ENCODE results near the gene TERC.

The TERC gene

GRCh38 chr3:169764312-169764881 is 463 bp downstream of the TERC start:
- no peaks in the 10 kb centered on the region for H3K27me3 ChIP-seq (ENCODE audit: control insufficient read depth, insufficient read depth, low read length)
- peak overlapping the region; percentile 98 for H3K9ac ChIP-seq (ENCODE audit: low read depth, low read length)
- H3K4me2 ChIP-seq (ENCODE audit: low read length) = peak overlapping the region; percentile 95
- no peaks in the 10 kb centered on the region for H3K9me3 ChIP-seq (replicated peaks; ENCODE audit: low read length)
- H3K36me3 ChIP-seq (ENCODE audit: insufficient read depth, low read length) = no peaks in the 10 kb centered on the region
- peak overlapping the region; percentile 79 for H3K4me3 ChIP-seq (ENCODE audit: low read length)
- peaks cover 4% of the 10 kb centered on the region for H3K4me1 ChIP-seq (ENCODE audit: control insufficient read depth, insufficient read depth, low read length)

GRCh38 chr3:169760479-169760878 is 4.4 kb downstream of the TERC start:
- no peaks in the 10 kb centered on the region for H3K27me3 ChIP-seq (ENCODE audit: control insufficient read depth, insufficient read depth, low read length)
- no peaks in the 10 kb centered on the region for H3K36me3 ChIP-seq (ENCODE audit: insufficient read depth, low read length)
- H3K4me2 ChIP-seq (ENCODE audit: low read length) = no peak overlapping the region
- H3K9me3 ChIP-seq (replicated peaks; ENCODE audit: low read length) = no peaks in the 10 kb centered on the region
- H3K4me3 ChIP-seq (ENCODE audit: low read length) = no peak overlapping the region
- H3K4me1 ChIP-seq (ENCODE audit: control insufficient read depth, insufficient read depth, low read length) = peaks cover 4% of the 10 kb centered on the region
- no peak overlapping the region for H3K9ac ChIP-seq (ENCODE audit: low read depth, low read length)

GRCh38 chr3:169759256-169759655 is 5.6 kb downstream of the TERC start:
- H3K4me3 ChIP-seq (ENCODE audit: low read length) = no peak overlapping the region
- H3K4me2 ChIP-seq (ENCODE audit: low read length) = no peak overlapping the region
- H3K4me1 ChIP-seq (ENCODE audit: control insufficient read depth, insufficient read depth, low read length) = no peaks in the 10 kb centered on the region
- H3K9ac ChIP-seq (ENCODE audit: low read depth, low read length) = no peak overlapping the region
- no peaks in the 10 kb centered on the region for H3K27me3 ChIP-seq (ENCODE audit: control insufficient read depth, insufficient read depth, low read length)
- H3K36me3 ChIP-seq (ENCODE audit: insufficient read depth, low read length) = no peaks in the 10 kb centered on the region
- no peaks in the 10 kb centered on the region for H3K9me3 ChIP-seq (replicated peaks; ENCODE audit: low read length)

GRCh38 chr3:169758359-169758994 is 6.4 kb downstream of the TERC start:
- H3K9ac ChIP-seq (ENCODE audit: low read depth, low read length) = no peak overlapping the region
- H3K4me3 ChIP-seq (ENCODE audit: low read length) = no peak overlapping the region
- H3K27me3 ChIP-seq (ENCODE audit: control insufficient read depth, insufficient read depth, low read length) = peaks cover 4% of the 10 kb centered on the region
- no peaks in the 10 kb centered on the region for H3K36me3 ChIP-seq (ENCODE audit: insufficient read depth, low read length)
- H3K4me2 ChIP-seq (ENCODE audit: low read length) = no peak overlapping the region
- no peaks in the 10 kb centered on the region for H3K4me1 ChIP-seq (ENCODE audit: control insufficient read depth, insufficient read depth, low read length)
- no peaks in the 10 kb centered on the region for H3K9me3 ChIP-seq (replicated peaks; ENCODE audit: low read length)

- Histone ChIP-seq H3K9me3 (replicated peaks; ENCODE audit: low read length) (no peaks in the 10 kb centered on the region), H3K4me1 (ENCODE audit: control insufficient read depth, insufficient read depth, low read length) (no peaks in the 10 kb centered on the region), H3K4me3 (ENCODE audit: low read length) (no peak overlapping the region), H3K9ac (ENCODE audit: low read depth, low read length) (no peak overlapping the region), H3K4me2 (ENCODE audit: low read length) (no peak overlapping the region), H3K36me3 (ENCODE audit: insufficient read depth, low read length) (no peaks in the 10 kb centered on the region), H3K27me3 (ENCODE audit: control insufficient read depth, insufficient read depth, low read length) (peaks cover 19% of the 10 kb centered on the region)
Observed at GRCh38 chr3:169755488-169755887, 9.4 kb downstream of the TERC start.

- Histone ChIP-seq H3K9me3 (replicated peaks; ENCODE audit: low read length) (no peaks in the 10 kb centered on the region), H3K9ac (ENCODE audit: low read depth, low read length) (no peak overlapping the region), H3K36me3 (ENCODE audit: insufficient read depth, low read length) (no peaks in the 10 kb centered on the region), H3K27me3 (ENCODE audit: control insufficient read depth, insufficient read depth, low read length) (peaks cover 19% of the 10 kb centered on the region), H3K4me2 (ENCODE audit: low read length) (no peak overlapping the region), H3K4me3 (ENCODE audit: low read length) (no peak overlapping the region), H3K4me1 (ENCODE audit: control insufficient read depth, insufficient read depth, low read length) (no peaks in the 10 kb centered on the region)
Observed at GRCh38 chr3:169754711-169755110, 10.1 kb downstream of the TERC start.

GRCh38 chr3:169751875-169752274 is 13.0 kb downstream of the TERC start:
- H3K4me3 ChIP-seq (ENCODE audit: low read length) = no peak overlapping the region
- H3K4me2 ChIP-seq (ENCODE audit: low read length) = no peak overlapping the region
- H3K27me3 ChIP-seq (ENCODE audit: control insufficient read depth, insufficient read depth, low read length) = peaks cover 27% of the 10 kb centered on the region
- H3K36me3 ChIP-seq (ENCODE audit: insufficient read depth, low read length) = no peaks in the 10 kb centered on the region
- no peaks in the 10 kb centered on the region for H3K9me3 ChIP-seq (replicated peaks; ENCODE audit: low read length)
- H3K4me1 ChIP-seq (ENCODE audit: control insufficient read depth, insufficient read depth, low read length) = no peaks in the 10 kb centered on the region
- no peak overlapping the region for H3K9ac ChIP-seq (ENCODE audit: low read depth, low read length)

- Histone ChIP-seq H3K27me3 (ENCODE audit: control insufficient read depth, insufficient read depth, low read length) (peaks cover 36% of the 10 kb centered on the region), H3K36me3 (ENCODE audit: insufficient read depth, low read length) (no peaks in the 10 kb centered on the region), H3K4me1 (ENCODE audit: control insufficient read depth, insufficient read depth, low read length) (no peaks in the 10 kb centered on the region), H3K9me3 (replicated peaks; ENCODE audit: low read length) (no peaks in the 10 kb centered on the region), H3K9ac (ENCODE audit: low read depth, low read length) (no peak overlapping the region), H3K4me3 (ENCODE audit: low read length) (no peak overlapping the region), H3K4me2 (ENCODE audit: low read length) (no peak overlapping the region)
Observed at GRCh38 chr3:169750665-169751064, 14.2 kb downstream of the TERC start.

- Histone ChIP-seq H3K27me3 (ENCODE audit: control insufficient read depth, insufficient read depth, low read length) (peaks cover 34% of the 10 kb centered on the region), H3K9ac (ENCODE audit: low read depth, low read length) (no peak overlapping the region), H3K4me3 (ENCODE audit: low read length) (no peak overlapping the region), H3K9me3 (replicated peaks; ENCODE audit: low read length) (no peaks in the 10 kb centered on the region), H3K4me2 (ENCODE audit: low read length) (no peak overlapping the region), H3K36me3 (ENCODE audit: insufficient read depth, low read length) (no peaks in the 10 kb centered on the region), H3K4me1 (ENCODE audit: control insufficient read depth, insufficient read depth, low read length) (no peaks in the 10 kb centered on the region)
Observed at GRCh38 chr3:169748670-169749069, 16.2 kb downstream of the TERC start.

- Histone ChIP-seq H3K9ac (ENCODE audit: low read depth, low read length) (no peak overlapping the region), H3K4me1 (ENCODE audit: control insufficient read depth, insufficient read depth, low read length) (no peaks in the 10 kb centered on the region), H3K27me3 (ENCODE audit: control insufficient read depth, insufficient read depth, low read length) (peaks cover 26% of the 10 kb centered on the region), H3K4me2 (ENCODE audit: low read length) (no peak overlapping the region), H3K9me3 (replicated peaks; ENCODE audit: low read length) (no peaks in the 10 kb centered on the region), H3K36me3 (ENCODE audit: insufficient read depth, low read length) (no peaks in the 10 kb centered on the region), H3K4me3 (ENCODE audit: low read length) (no peak overlapping the region)
Observed at GRCh38 chr3:169746924-169747323, 17.9 kb downstream of the TERC start.

- no peaks in the 10 kb centered on the region for H3K9me3 ChIP-seq (replicated peaks; ENCODE audit: low read length)
- H3K27me3 ChIP-seq (ENCODE audit: control insufficient read depth, insufficient read depth, low read length) = peaks cover 17% of the 10 kb centered on the region
- H3K4me2 ChIP-seq (ENCODE audit: low read length) = no peak overlapping the region
- no peaks in the 10 kb centered on the region for H3K4me1 ChIP-seq (ENCODE audit: control insufficient read depth, insufficient read depth, low read length)
- H3K9ac ChIP-seq (ENCODE audit: low read depth, low read length) = no peak overlapping the region
- H3K36me3 ChIP-seq (ENCODE audit: insufficient read depth, low read length) = no peaks in the 10 kb centered on the region
- no peak overlapping the region for H3K4me3 ChIP-seq (ENCODE audit: low read length)
Observed at GRCh38 chr3:169744366-169745054, 20.4 kb downstream of the TERC start.

- Histone ChIP-seq H3K4me2 (ENCODE audit: low read length) (no peak overlapping the region), H3K4me3 (ENCODE audit: low read length) (no peak overlapping the region)
Observed at GRCh38 chr3:169739067-169739466, 25.8 kb downstream of the TERC start.

More at GRCh38 chr3:169739067-169739466, 25.8 kb downstream of the TERC start:
- no peak overlapping the region for H3K9ac ChIP-seq (ENCODE audit: low read depth, low read length)
- no peaks in the 10 kb centered on the region for H3K4me1 ChIP-seq (ENCODE audit: control insufficient read depth, insufficient read depth, low read length)
- no peaks in the 10 kb centered on the region for H3K9me3 ChIP-seq (replicated peaks; ENCODE audit: low read length)
- H3K27me3 ChIP-seq (ENCODE audit: control insufficient read depth, insufficient read depth, low read length) = no peaks in the 10 kb centered on the region
- H3K36me3 ChIP-seq (ENCODE audit: insufficient read depth, low read length) = no peaks in the 10 kb centered on the region

All from skeletal muscle satellite cell (primary cell).